HTR-8/SVneo (cell line): ENCODE results near the gene IL32.

Source experiments
- DNase-seq: peaks from one replicate; pipeline ENCODE4 v3.0.0; 2011; ENCODE audit warnings: low spot score, mixed read lengths; ENCODE audit not compliant: insufficient read length
- FAIRE-seq: peaks from 2 replicates; lab custom pipeline; 2011; peaks lifted over from hg19 to GRCh38; lab: Jason Lieb, UNC

The IL32 gene

GRCh38 chr16:3106205-3106928, 40.9 kb downstream of the IL32 start:
- peak; percentile 13 for FAIRE-seq
- peak; percentile 95 for DNase-seq

- peak; percentile 88 for DNase-seq
- FAIRE-seq: no peak
Observed at GRCh38 chr16:3112058-3112880, 46.8 kb downstream of the IL32 start, which contains the start of gene ZNF205. Gene ZNF205 (plus strand): TSS chr16:3112586. CDS start chr16:3113431, 845 bp downstream.

GRCh38 chr16:3112881-3113574, 47.6 kb downstream of the IL32 start:
- FAIRE-seq (no peak), DNase-seq (no peak)

GRCh38 chr16:3113765-3114479, 48.5 kb downstream of the IL32 start:
- no peak for DNase-seq
- no peak for FAIRE-seq

GRCh38 chr16:3115003-3115402, 49.6 kb downstream of the IL32 start:
- no peak for DNase-seq
- no peak for FAIRE-seq

GRCh38 chr16:3115561-3115960, 50.1 kb downstream of the IL32 start:
- FAIRE-seq (no peak), DNase-seq (no peak)

- FAIRE-seq (no peak), DNase-seq (no peak)
Observed at GRCh38 chr16:3118204-3118790, 52.9 kb downstream of the IL32 start.

- FAIRE-seq (no peak), DNase-seq (no peak)
Observed at GRCh38 chr16:3118846-3119245, 53.4 kb downstream of the IL32 start.
